Activated effector memory CD4-positive, alpha-beta T cell treated with anti-CD3 and anti-CD28 coated beads, Interleukin-2, amount 50 U/mL, for 16 hours (primary cell): ENCODE data around the gene TRMU.

Source experiments
- DNase-seq: peaks from one replicate; pipeline ENCODE4 v3.0.0-alpha.2; 2020

Gene TRMU

GRCh38 chr22:46371623-46372226, 36.2 kb downstream of the TRMU start:
- DNase-seq, result no peak

- no peak for DNase-seq
Measured at GRCh38 chr22:46372686-46373085, 37.2 kb downstream of the TRMU start.

DNA sequence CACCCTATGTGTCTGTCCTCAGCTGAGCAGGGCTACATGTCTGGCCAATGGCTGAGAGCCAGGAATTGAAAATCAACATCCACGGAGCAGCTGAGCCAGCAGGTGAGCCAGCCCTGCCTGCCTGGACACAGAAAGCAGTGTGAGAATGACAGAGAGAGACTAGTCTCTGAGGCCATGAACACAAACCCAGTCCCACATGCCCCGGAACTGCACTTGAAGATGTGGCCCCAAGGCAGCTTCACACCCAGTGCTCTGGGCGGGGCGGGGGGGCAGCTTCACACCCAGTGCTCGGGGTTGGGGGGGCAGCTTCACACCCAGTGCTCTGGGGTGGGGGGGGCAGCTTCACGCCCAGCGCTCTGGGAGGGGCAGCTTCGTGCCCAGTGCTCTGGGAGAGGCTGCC, 37.6 kb downstream of the TRMU start:
- no peak for DNase-seq

DNA sequence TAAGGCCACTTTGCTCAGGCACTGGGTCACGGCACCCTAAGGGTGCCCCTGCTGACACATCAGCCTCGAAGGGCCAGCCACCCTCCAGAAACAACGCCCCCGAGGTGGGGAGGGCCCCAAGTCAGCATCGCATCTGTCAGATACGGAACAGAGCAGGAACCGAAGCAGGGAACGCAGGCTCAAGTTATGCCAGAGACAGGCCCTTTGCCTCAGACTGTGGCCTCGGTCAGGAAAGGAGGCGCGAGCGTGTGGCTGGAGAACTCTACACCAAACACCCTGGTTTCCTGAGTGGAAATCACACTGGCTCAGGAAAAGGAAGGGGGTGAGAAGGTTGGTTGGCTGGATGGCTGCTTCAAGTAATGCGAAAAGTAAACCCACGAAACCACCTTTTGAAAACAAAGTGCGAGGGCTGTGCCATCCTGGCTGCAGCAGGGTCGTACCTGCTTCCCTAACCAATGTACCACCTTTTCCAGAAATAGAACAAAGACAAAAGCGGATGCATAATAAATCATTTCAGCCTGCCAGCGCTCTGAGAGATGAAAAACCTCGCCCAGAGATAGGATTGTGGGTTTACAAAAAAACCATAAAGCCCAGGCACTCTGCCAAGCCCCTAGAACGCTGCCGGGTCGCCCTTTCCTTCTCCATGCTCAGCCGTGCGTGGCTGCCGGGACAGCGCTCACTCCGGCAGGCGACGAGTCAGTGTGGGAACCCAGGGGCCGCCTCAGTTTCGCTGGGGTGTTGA, 38.6 kb downstream of the TRMU start:
- no peak for DNase-seq

DNA sequence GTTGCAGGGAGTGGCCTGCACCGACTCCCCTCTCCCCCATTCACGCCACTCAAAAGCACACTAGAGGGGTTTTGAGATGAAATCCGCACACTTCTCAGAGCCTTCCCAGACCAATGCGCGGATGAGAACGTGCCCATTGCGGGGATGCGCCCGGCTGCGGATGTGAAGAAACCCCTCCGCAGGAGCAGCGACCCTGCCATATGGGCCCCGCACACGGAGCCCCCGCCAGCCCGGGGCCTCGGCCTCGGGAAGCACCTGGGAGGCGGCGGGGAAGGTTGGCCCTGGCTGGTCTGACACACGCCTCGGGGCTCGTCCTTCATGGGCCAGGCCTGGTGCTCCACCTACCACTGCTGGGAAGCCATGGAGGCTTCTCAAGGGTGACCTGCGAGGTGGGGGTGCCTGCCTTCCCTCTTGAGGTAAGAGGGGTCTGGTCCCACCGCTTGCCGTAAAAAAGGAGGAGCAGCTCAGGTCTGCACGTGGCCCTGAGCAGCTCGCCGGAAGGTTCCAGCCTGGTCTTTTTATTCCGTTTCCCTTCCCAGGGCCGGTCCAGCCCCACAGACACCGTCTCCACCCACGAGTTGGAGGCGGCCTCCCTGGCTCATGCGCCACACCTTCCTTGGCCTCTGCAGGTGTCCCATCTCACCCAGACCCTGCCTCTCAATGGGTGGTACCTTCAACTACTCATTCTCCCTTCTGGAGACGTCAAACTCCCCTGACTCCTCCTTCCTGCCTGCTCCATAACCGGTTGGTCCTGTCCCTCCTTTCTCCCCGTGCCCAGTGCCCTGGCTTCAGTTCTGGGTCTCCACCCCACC, 39.4 kb downstream of the TRMU start:
- DNase-seq, result no peak

GRCh38 chr22:46376111-46376510, 40.6 kb downstream of the TRMU start:
- no peak for DNase-seq

DNA sequence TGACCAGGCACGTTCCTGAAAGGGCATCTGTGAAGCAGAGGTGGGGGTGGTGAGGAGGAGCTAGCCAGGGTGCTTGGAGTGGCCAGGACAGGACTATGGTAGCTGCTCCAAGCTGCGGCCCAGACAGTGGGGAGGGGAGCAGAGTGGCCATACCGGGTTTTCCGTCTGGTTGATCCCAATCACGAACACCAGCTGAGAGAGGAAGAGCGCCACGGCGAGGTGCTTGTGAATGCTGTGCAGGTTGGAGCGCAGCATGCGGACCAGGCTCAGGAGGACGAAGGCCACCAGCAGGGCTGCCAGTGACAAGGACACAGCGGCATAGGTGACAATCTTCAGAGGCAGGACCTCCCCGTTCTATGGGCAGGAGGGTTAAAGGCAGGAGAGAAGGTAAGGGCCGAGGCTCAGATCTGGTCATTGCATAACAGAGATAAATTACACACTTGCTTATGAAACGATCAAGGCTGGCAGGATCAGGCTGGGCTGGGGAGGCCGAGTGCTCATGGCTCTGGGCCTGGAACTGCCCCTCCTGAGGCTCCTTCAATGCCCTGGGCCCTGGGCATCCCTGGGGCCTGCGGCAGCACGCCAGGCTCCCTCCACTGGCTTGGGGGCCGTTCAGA, 41.5 kb downstream of the TRMU start:
- DNase-seq, result no peak

GRCh38 chr22:46377525-46378425, 42.3 kb downstream of the TRMU start:
- DNase-seq, result no peak

- DNase-seq, result no peak
Measured at GRCh38 chr22:46378426-46379065, 43.0 kb downstream of the TRMU start.

- DNase-seq, result no peak
Measured at GRCh38 chr22:46379066-46379930, 43.8 kb downstream of the TRMU start.

GRCh38 chr22:46380069-46380468, 44.6 kb downstream of the TRMU start:
- DNase-seq, result no peak

DNA sequence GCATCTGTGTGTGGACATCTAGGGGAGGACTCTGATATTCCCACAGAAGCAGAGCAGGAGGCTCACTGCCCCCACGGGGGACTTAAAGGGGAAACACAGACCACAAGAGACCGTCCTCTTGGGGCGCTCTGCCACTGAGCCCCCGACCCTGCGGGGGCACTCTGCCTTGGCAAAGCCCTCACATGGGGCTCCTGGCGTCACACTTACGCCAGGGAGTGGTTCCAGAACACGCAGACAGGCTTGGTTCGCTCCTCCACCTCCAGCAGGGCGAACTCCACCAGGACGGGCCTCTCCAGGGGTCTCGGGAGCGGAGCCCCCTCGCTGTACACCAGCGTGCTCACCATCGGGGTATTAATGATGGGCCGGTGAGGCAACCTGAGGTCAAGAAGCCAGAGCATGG, 45.1 kb downstream of the TRMU start:
- no peak for DNase-seq

DNA sequence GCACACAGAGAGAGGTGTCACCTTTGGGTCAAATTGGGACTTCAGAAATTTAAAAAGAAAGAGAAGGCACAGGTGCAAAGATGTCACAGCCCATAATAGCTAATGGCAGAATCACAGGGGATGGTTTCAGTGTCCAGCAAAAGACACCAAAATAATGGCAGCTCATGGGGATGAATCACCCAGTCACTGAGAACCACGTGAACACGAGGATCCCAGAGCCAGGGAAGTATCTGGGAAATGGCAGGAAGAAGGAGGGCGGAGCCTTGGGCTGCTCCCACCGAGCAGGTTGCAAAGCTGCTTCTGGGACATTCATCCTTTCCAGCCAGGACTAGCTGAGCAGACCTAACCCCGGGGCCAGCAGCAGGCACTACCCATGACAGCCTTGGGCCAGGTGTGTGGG, 45.6 kb downstream of the TRMU start:
- DNase-seq, result no peak

DNA sequence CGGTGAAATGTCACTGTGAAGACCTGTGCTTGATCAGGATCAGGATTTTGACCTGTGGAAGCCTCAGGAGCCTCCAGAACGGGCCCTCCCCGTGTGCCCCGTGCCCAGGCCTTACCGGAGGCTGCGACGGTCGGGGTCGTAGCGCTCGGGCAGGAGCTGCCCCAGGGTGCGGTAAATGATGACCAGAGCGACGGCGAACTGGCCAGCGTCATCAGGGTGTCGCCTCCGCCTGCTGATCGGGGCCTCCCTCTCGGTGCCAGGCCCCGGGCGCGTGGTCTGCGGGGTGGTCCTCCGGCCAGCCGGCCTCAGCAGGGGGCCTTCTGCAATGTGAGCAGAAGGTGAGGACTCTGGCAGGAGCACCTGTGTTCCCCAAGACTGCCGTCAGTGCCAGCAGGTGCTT, 46.2 kb downstream of the TRMU start:
- DNase-seq, result no peak

DNA sequence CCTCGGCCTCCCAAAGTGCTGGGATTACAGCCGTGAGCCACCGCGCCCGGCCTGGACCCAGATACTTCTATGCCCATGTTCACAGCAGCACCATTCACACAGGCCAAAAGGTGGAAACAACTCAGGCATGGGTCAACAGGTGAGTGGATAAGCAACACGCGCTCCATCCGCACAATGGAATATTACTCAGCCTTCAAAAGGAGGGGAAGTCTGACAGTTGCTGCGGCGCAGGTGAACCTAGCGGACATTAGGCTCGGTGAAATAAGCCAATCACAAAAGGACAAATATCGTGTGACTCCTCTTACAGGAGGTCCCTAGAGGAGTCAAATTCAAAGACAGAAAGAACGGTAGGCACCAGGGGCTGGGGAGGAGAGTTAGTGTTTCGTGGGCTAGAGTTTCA, 47.0 kb downstream of the TRMU start:
- no peak for DNase-seq

DNA sequence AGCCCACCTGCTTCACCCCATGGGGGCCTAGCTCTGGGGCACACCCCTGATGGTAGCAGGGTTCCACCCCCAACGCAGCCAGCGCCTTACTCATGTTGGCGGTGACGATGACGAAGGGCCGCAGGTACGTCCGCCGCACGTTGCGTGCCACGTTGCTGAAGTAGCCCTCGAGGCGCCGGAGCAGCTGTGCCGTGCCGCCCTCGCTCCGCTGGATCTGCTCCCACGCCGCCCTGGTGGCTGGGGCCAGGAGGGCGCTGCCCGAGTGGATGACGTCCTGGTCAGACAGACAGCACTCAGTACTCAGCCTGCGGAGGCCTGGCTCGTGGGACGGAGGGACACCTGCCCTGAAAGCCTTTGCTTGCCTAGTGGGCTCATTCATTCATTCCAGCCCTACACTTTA, 50.8 kb downstream of the TRMU start:
- DNase-seq, result no peak

- no peak for DNase-seq
Measured at GRCh38 chr22:46387748-46388147, 52.2 kb downstream of the TRMU start.

GRCh38 chr22:46388647-46389046, 53.1 kb downstream of the TRMU start:
- no peak for DNase-seq

DNA sequence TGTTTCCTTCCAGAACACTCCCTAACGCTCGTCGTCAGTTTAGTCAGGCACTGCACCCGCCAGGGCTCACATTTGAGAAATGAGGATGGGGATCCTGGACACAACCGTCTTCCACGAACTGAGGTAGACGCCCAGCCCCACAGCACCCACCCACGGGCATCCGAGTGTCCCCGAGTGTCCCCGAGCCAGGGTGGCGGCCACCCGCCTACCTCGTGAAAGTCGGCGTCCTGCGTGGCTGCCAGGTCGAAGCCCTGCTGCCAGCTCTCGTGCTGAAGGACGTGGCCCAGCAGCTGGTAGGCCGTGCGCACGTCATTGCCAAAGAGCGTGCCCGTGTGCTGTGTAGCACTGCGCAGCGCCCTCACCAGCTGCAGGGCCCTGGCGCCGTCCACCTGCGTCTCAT, 53.6 kb downstream of the TRMU start:
- DNase-seq, result no peak

DNA sequence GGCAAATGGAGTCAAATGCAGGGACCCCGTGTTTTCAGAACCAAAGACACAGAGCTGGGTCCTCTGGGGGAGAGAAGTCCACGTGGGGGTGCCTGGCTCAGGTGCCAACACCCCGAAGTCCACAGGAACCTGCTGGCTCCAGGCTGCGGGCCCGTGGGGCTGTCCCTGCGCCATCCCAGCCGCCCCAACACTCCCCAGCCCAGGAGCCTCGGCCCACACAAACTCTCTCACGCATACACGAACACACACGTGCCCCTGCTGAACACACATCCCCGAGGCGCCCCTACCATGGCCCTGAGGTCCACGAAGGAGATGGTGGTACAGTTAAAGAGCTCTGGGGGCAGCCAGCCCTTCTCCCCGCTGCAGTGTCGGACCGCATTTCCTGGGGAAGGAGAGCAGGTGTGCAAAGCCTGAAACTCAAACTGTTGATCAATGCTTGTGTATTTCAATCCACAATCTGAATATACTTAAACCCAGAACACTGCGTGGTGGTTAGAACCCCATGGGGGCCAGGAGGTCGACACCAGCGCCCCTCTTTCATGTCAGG, 54.7 kb downstream of the TRMU start:
- no peak for DNase-seq
